Activated CD8-positive, alpha-beta T cell treated with anti-CD3 and anti-CD28 coated beads for 36 hours (primary cell): ENCODE measurements around the gene NTMT1. TPM values are rescaled to one million over a fixed set of nuclear protein-coding genes. Genes with fewer than 3 reads are reported as not detected.

Source experiments
- ATAC-seq: fragments of 200-7000 bp; cut with Tn5 transposase; one replicate; pipeline ENCODE4 v1.10.0; 2021; ENCODE audit warnings: mild to moderate bottlenecking, moderate library complexity
- CTCF ChIA-PET: fragments of 350-600 bp; sonication (Branson Sonifier 250); formaldehyde crosslinking; loops from one replicate; lab custom pipeline; 2021; ENCODE audit warnings: antibody characterized with exemption; lab: Charles Lee
- POLR2A ChIA-PET: fragments of 350-600 bp; sonication (Branson Sonifier 250); formaldehyde crosslinking; loops from one replicate; lab custom pipeline; 2021; ENCODE audit warnings: antibody characterized with exemption; lab: Charles Lee
- DNase-seq: peaks from one replicate; pipeline ENCODE4 v3.0.0-alpha.2; 2020
- H3K27ac Mint-ChIP-seq: one replicate; pipeline ENCODE4 v1.8.0; 2021; ENCODE audit warnings: mild to moderate bottlenecking, mixed read lengths
- H3K27me3 Mint-ChIP-seq: one replicate; pipeline ENCODE4 v1.8.0; 2021; ENCODE audit warnings: mixed read lengths
- H3K36me3 Mint-ChIP-seq: one replicate; pipeline ENCODE4 v1.8.0; 2021; ENCODE audit warnings: low read depth, mixed read lengths
- H3K4me1 Mint-ChIP-seq: one replicate; pipeline ENCODE4 v1.8.0; 2021; ENCODE audit warnings: low read depth, mixed read lengths
- H3K4me3 Mint-ChIP-seq: one replicate; pipeline ENCODE4 v1.8.0; 2021; ENCODE audit warnings: mild to moderate bottlenecking, moderate library complexity, mixed read lengths
- H3K9me3 Mint-ChIP-seq: one replicate; pipeline ENCODE4 v1.8.0; 2021; ENCODE audit warnings: mixed read lengths
- CTCF ChIP-seq: fragments of 200-600 bp; IDR thresholded peaks from one replicate; pipeline ENCODE4 v1.8.0; 2022; ENCODE audit warnings: antibody characterized with exemption, mild to moderate bottlenecking
- intact Hi-C: fragments of 100-400 bp; cut with micrococcal nuclease; formaldehyde crosslinking; loops from one replicate; pipeline ENCODE4 v1.10.0; 2022
- total RNA-seq, 2 experiments: library from RNA; stranded (reverse); gene quantifications; one replicate each; pipeline ENCODE4 v1.2.3, GENCODE V29; 2021

The NTMT1 gene
- total RNA-seq, 2 experiments from 2014 or later: 69.5 to 74.4 TPM

- H3K27ac Mint-ChIP-seq: no peak overlapping the region
- peaks cover 14% of the 10 kb centered on the region for H3K4me1 Mint-ChIP-seq
- POLR2A ChIA-PET: interaction anchor here (0.6 to 1.4 kb wide), 5 partner anchors 10 to 419 kb away, joined by 3 to 6 read pairs (median 3); partner anchors contain the start of gene IER5L
- no peak overlapping the region for H3K4me3 Mint-ChIP-seq
- no peak for TF ChIP-seq CTCF
- peak; percentile 31 for ATAC-seq
- H3K27me3 Mint-ChIP-seq: peaks cover 3% of the 10 kb centered on the region
- DNase-seq: no peak
- H3K36me3 Mint-ChIP-seq: no peaks in the 10 kb centered on the region
- CTCF ChIA-PET: interaction anchor here (1.0 to 2.0 kb wide), 7 partner anchors 10 to 458 kb away, joined by 3 to 10 read pairs (median 4); no protein-coding TSS in a partner anchor
- intact Hi-C loops: no loop called here
- H3K9me3 Mint-ChIP-seq: no peaks in the 10 kb centered on the region
Measured at GRCh38 chr9:129596541-129597331, 29.2 kb upstream of the NTMT1 start.

GRCh38 chr9:129597355-129598088 lies 28.4 kb upstream of the NTMT1 start:
- peak overlapping the region; percentile 67 for H3K27ac Mint-ChIP-seq
- no peaks in the 10 kb centered on the region for H3K36me3 Mint-ChIP-seq
- DNase-seq: peak; percentile 56
- no peaks in the 10 kb centered on the region for H3K9me3 Mint-ChIP-seq
- CTCF ChIA-PET: interaction anchor here (0.7 to 2.0 kb wide), 9 partner anchors 11 to 466 kb away, joined by 3 to 10 read pairs (median 3); partner anchors contain the start of gene C9orf50
- H3K27me3 Mint-ChIP-seq: peaks cover 3% of the 10 kb centered on the region
- peak; percentile 57 for ATAC-seq
- intact Hi-C loops: no loop called here
- POLR2A ChIA-PET: interaction anchor here (0.7 to 1.1 kb wide), 2 partner anchors 14 to 44 kb away, joined by 3 read pairs; no protein-coding TSS in a partner anchor
- H3K4me1 Mint-ChIP-seq: peaks cover 17% of the 10 kb centered on the region
- H3K4me3 Mint-ChIP-seq: peak overlapping the region; percentile 9
- no peak for TF ChIP-seq CTCF

GRCh38 chr9:129598089-129598596 lies 27.8 kb upstream of the NTMT1 start:
- DNase-seq (no peak), ATAC-seq (peak; percentile 38)
- H3K27me3 Mint-ChIP-seq: peaks cover 3% of the 10 kb centered on the region
- intact Hi-C loops: no loop called here
- H3K4me1 Mint-ChIP-seq: peaks cover 20% of the 10 kb centered on the region
- TF ChIP-seq CTCF: no peak
- ChIA-PET CTCF (interaction anchor here (0.7 to 1.5 kb wide), 6 partner anchors 12 to 466 kb away, joined by 3 to 6 read pairs (median 3); partner anchors contain the start of gene C9orf50), POLR2A (no interaction called here)
- no peaks in the 10 kb centered on the region for H3K9me3 Mint-ChIP-seq
- no peaks in the 10 kb centered on the region for H3K36me3 Mint-ChIP-seq
- peak overlapping the region; percentile 67 for H3K27ac Mint-ChIP-seq
- peak overlapping the region; percentile 9 for H3K4me3 Mint-ChIP-seq

GRCh38 chr9:129601082-129601674 lies 24.8 kb upstream of the NTMT1 start:
- ATAC-seq (no peak), DNase-seq (no peak)
- Mint-ChIP-seq H3K4me3 (no peak overlapping the region), H3K27ac (no peak overlapping the region), H3K4me1 (peaks cover 22% of the 10 kb centered on the region), H3K27me3 (peaks cover 3% of the 10 kb centered on the region), H3K9me3 (no peaks in the 10 kb centered on the region), H3K36me3 (no peaks in the 10 kb centered on the region)
- no peak for TF ChIP-seq CTCF
- ChIA-PET CTCF (interaction anchor here (1.6 kb wide), 1 partner anchor 459 kb away, joined by 3 read pairs; no protein-coding TSS in a partner anchor), POLR2A (interaction anchor here (1.2 kb wide), 2 partner anchors 14 to 104 kb away, joined by 3 read pairs; no protein-coding TSS in a partner anchor)
- intact Hi-C loops: loop anchor here (10.0 kb wide), 2 partner anchors 116 to 276 kb away; no protein-coding TSS in a partner anchor
